ENCODE measurements around the gene MTG2. TPM values are rescaled to one million over a fixed set of nuclear protein-coding genes. Genes with fewer than 3 reads are reported as not detected.

Gene MTG2
- total RNA-seq, 4 donors from 2014 or later: 19.3 to 32.5 (median 26.3) TPM

- TF ChIP-seq CTCF (IDR thresholded peaks at IDR 0.05): no peak
Observed at GRCh38 chr20:62203378-62204030, 20.7 kb downstream of the MTG2 start.

GRCh38 chr20:62205618-62206387, 23.0 kb downstream of the MTG2 start:
- no peak for TF ChIP-seq CTCF (IDR thresholded peaks at IDR 0.05)
- DNase-seq (ENCODE audit: low spot score) (no peak), ATAC-seq (ENCODE audit: low FRiP score) (no peak)

More at GRCh38 chr20:62203378-62204030, 20.7 kb downstream of the MTG2 start:
- DNase-seq (ENCODE audit: low spot score): no peak
- ATAC-seq (ENCODE audit: low FRiP score): no peak

GRCh38 chr20:62206388-62206775, 23.6 kb downstream of the MTG2 start:
- no peak for TF ChIP-seq CTCF (IDR thresholded peaks at IDR 0.05)
- no peak for ATAC-seq (ENCODE audit: low FRiP score)

GRCh38 chr20:62208061-62208794, 25.4 kb downstream of the MTG2 start:
- no peak for DNase-seq (ENCODE audit: low spot score)
- ATAC-seq (ENCODE audit: low FRiP score): no peak
- no peak for TF ChIP-seq CTCF (IDR thresholded peaks at IDR 0.05)

More at GRCh38 chr20:62206388-62206775, 23.6 kb downstream of the MTG2 start:
- DNase-seq (ENCODE audit: low spot score): no peak

- no peak for ATAC-seq (ENCODE audit: low FRiP score)
Observed at GRCh38 chr20:62208795-62209755, 26.2 kb downstream of the MTG2 start.

More at GRCh38 chr20:62208795-62209755, 26.2 kb downstream of the MTG2 start:
- no peak for DNase-seq (ENCODE audit: low spot score)
- no peak for TF ChIP-seq CTCF (IDR thresholded peaks at IDR 0.05)

Measured in omental fat pad (tissue), 4 donors.